Sigmoid colon (tissue), 7 donors: Measurements from ENCODE around the gene HK1. TPM values are rescaled to one million over a fixed set of nuclear protein-coding genes. Genes with fewer than 3 reads are reported as not detected.
"Not testable (repeated sequence)": the region's sequence is repeated elsewhere in the genome, so short reads cannot be mapped to it uniquely, and the experiment has no call there.

Experiments
- DNase-seq: peaks from one replicate; pipeline ENCODE4 v3.0.0-alpha.2; 2019
- H3K27ac ChIP-seq, 4 donors: fragments of 200-600 bp; sonication (generic); one replicate each; pipeline ENCODE4 v1.5.1; 2016 to 2019; ENCODE audit warnings: mild to moderate bottlenecking in 1 of 4
- H3K27me3 ChIP-seq, 3 donors: fragments of 200-600 bp; sonication (generic); one replicate each; pipeline ENCODE4 v1.5.1; 2019; ENCODE audit warnings: mild to moderate bottlenecking in 1 of 3
- H3K36me3 ChIP-seq, 4 donors: fragments of 200-600 bp; sonication (generic); one replicate each; pipeline ENCODE4 v1.5.1; 2016 to 2019
- H3K4me1 ChIP-seq, 4 donors: fragments of 200-600 bp; sonication (generic); one replicate each; pipeline ENCODE4 v1.5.1; 2017 to 2019
- H3K4me3 ChIP-seq, 4 donors: fragments of 200-600 bp; sonication (generic); one replicate each; pipeline ENCODE4 v1.5.1; 2017 to 2019; ENCODE audit warnings: mild to moderate bottlenecking in 2 of 4, moderate library complexity in 1 of 4
- H3K9me3 ChIP-seq, 4 donors: fragments of 200-600 bp in 3 of 4; sonication (generic) in 3 of 4; one replicate each; pipeline versions ENCODE4 v1.5.1 to v1.6.1; 2013 to 2019
- CTCF ChIP-seq, 4 experiments: fragments of 450-650 bp in 3 of 4; fragments of 200-600 bp in 1 of 4; IDR thresholded peaks; one replicate each; pipeline ENCODE4 v1.5.1; 2016 to 2019; ENCODE audit warnings: antibody characterized with exemption in 4 of 4, mild to moderate bottlenecking in 3 of 4, moderate library complexity in 2 of 4
- EP300 ChIP-seq, 4 donors: sonication (generic); formaldehyde crosslinking; IDR thresholded peaks; one replicate each; pipeline ENCODE4 v1.6.1; 2017; ENCODE audit warnings: antibody characterized with exemption in 4 of 4
- POLR2A ChIP-seq, 2 donors: fragments of 450-650 bp; IDR thresholded peaks; one replicate each; pipeline ENCODE4 v1.6.1; 2016; ENCODE audit warnings: antibody characterized with exemption in 2 of 2, mild to moderate bottlenecking in 2 of 2, moderate library complexity in 2 of 2
- POLR2AphosphoS5 ChIP-seq, 4 donors: sonication (generic); formaldehyde crosslinking; IDR thresholded peaks; one replicate each; pipeline ENCODE4 v1.6.1; 2017; ENCODE audit warnings: antibody characterized with exemption in 4 of 4
- WGBS, 2 donors: extraction: QIAGEN DNeasy Blood & Tissue Kit; methylation state at CpG; one replicate each; pipeline ENCODE4 v1.1.7; 2013; 5-methylcytosine and 5-hydroxymethylcytosine counted together
- intact Hi-C: fragments of 100-400 bp; cut with DNase I; formaldehyde crosslinking; loops from one replicate; pipeline ENCODE4 v1.15.1; 2023
- polyA plus RNA-seq, 3 donors: library from polyadenylated mRNA; stranded (reverse); fragments of 200-250 nt; gene quantifications; one replicate each; pipeline ENCODE4 v1.2.3, GENCODE V29; 2013
- total RNA-seq, 4 donors: library from RNA; depleted of rRNA; stranded (reverse); fragments of >200 nt; gene quantifications; one replicate each; pipeline ENCODE4 v1.1.0, GENCODE V29; 2016
- donor health status: healthy with polysubstance abuse.
- donor health status: Bipolar disorder and iron deficiency.
- donor health status: healthy.

HK1 gene
- total and polyA plus RNA-seq, 7 donors: 23.4 to 74.9 (median 65.8) TPM

- TF ChIP-seq EP300 (IDR thresholded peaks at IDR 0.05): peak in 1 of 4 donors; percentile 31
- peak; percentile 38 to 79 (median 62) for TF ChIP-seq POLR2AphosphoS5 (IDR thresholded peaks at IDR 0.05)
- no peak for TF ChIP-seq POLR2A (IDR thresholded peaks at IDR 0.05)
- TF ChIP-seq CTCF (IDR thresholded peaks at IDR 0.05): peak; percentile 23 to 67 (median 37)
Measured at GRCh38 chr10:69333205-69333604, 54.9 kb downstream of the HK1 start.

GRCh38 chr10:69333865-69334301, 55.6 kb downstream of the HK1 start:
- Histone ChIP-seq H3K4me3 (peak overlapping the region in 1 of 4 donors; percentile 3), H3K27ac (peak overlapping the region; percentile 79 to 91 (median 82)), H3K4me1 (peaks cover 0 to 89% (median 79%) of the 10 kb centered on the region in 4 donors)
- H3K27me3 ChIP-seq, H3K9me3 ChIP-seq, H3K36me3 ChIP-seq, DNase-seq: not testable (repeated sequence)
- intact Hi-C loops: loop anchor here (5.0 kb wide), 1 partner anchor 43 kb away; no protein-coding TSS in a partner anchor
- 91 to 93% methylated on average over 9 of the region's 9 CpGs for WGBS, 2 donors

More at GRCh38 chr10:69333205-69333604, 54.9 kb downstream of the HK1 start:
- DNase-seq: peak; percentile 78
- H3K36me3 ChIP-seq: no peaks in the 10 kb centered on the region
- no peaks in the 10 kb centered on the region for H3K27me3 ChIP-seq
- peaks cover 0 to 89% (median 79%) of the 10 kb centered on the region in 4 donors for H3K4me1 ChIP-seq
- intact Hi-C loops: loop anchor here (5.0 kb wide), 1 partner anchor 44 kb away; no protein-coding TSS in a partner anchor
- 70 to 75% methylated on average over 3 of the region's 3 CpGs for WGBS, 2 donors
- H3K4me3 ChIP-seq: peak overlapping the region in 1 of 4 donors; percentile 3
- peak overlapping the region; percentile 79 to 91 (median 82) for H3K27ac ChIP-seq
- H3K9me3 ChIP-seq: no peaks in the 10 kb centered on the region

- WGBS, 2 donors: 86 to 88% methylated on average over 19 of the region's 19 CpGs
- Histone ChIP-seq H3K4me3 (no peak overlapping the region), H3K4me1 (peaks cover 0 to 89% (median 78%) of the 10 kb centered on the region in 4 donors), H3K36me3 (no peaks in the 10 kb centered on the region), H3K9me3 (no peaks in the 10 kb centered on the region), H3K27me3 (no peaks in the 10 kb centered on the region), H3K27ac (peak overlapping the region; percentile 79 to 91 (median 82))
- no peak for DNase-seq
- TF ChIP-seq POLR2A (IDR thresholded peaks at IDR 0.05): no peak
- TF ChIP-seq POLR2AphosphoS5 (IDR thresholded peaks at IDR 0.05): no peak
- TF ChIP-seq CTCF (IDR thresholded peaks at IDR 0.05): no peak
- TF ChIP-seq EP300 (IDR thresholded peaks at IDR 0.05): no peak
- intact Hi-C loops: loop anchor here (5.0 kb wide), 1 partner anchor 43 kb away; no protein-coding TSS in a partner anchor
Measured at GRCh38 chr10:69334302-69335062, 56.2 kb downstream of the HK1 start.

- WGBS, 2 donors: 36 to 81% methylated on average over 13 of the region's 13 CpGs
- Histone ChIP-seq H3K4me3 (no peak overlapping the region), H3K9me3 (no peaks in the 10 kb centered on the region), H3K27me3 (no peaks in the 10 kb centered on the region), H3K4me1 (peaks cover 0 to 89% (median 76%) of the 10 kb centered on the region in 4 donors), H3K27ac (peak overlapping the region; percentile 79 to 91 (median 82)), H3K36me3 (no peaks in the 10 kb centered on the region)
- DNase-seq: peak; percentile 70
- intact Hi-C loops: no loop called here
- TF ChIP-seq POLR2A (IDR thresholded peaks at IDR 0.05) (no peak), CTCF (IDR thresholded peaks at IDR 0.05) (no peak), EP300 (IDR thresholded peaks at IDR 0.05) (no peak), POLR2AphosphoS5 (IDR thresholded peaks at IDR 0.05) (no peak)
Measured at GRCh38 chr10:69335063-69335587, 56.8 kb downstream of the HK1 start.

- Histone ChIP-seq H3K9me3 (no peaks in the 10 kb centered on the region), H3K36me3 (no peaks in the 10 kb centered on the region), H3K27me3 (no peaks in the 10 kb centered on the region), H3K27ac (peak overlapping the region; percentile 79 to 91 (median 82)), H3K4me3 (no peak overlapping the region), H3K4me1 (peaks cover 0 to 90% (median 75%) of the 10 kb centered on the region in 4 donors)
- DNase-seq: no peak
- 82 to 93% methylated on average over 8 of the region's 8 CpGs for WGBS, 2 donors
- intact Hi-C loops: no loop called here
- no peak for TF ChIP-seq CTCF (IDR thresholded peaks at IDR 0.05)
- no peak for TF ChIP-seq POLR2AphosphoS5 (IDR thresholded peaks at IDR 0.05)
- no peak for TF ChIP-seq POLR2A (IDR thresholded peaks at IDR 0.05)
- TF ChIP-seq EP300 (IDR thresholded peaks at IDR 0.05): no peak
Measured at GRCh38 chr10:69335613-69336012, 57.3 kb downstream of the HK1 start.
